Nephron (organoid): ENCODE results near the gene GRM8.

Experiments
- H3K27ac Mint-ChIP-seq, 3 experiments: 2 replicates each; pipeline ENCODE4 v1.8.0; 2020; ENCODE audit warnings: mixed read lengths in 3 of 3, mild to moderate bottlenecking in 2 of 3, moderate library complexity in 1 of 3
- H3K27me3 Mint-ChIP-seq: 2 replicates; pipeline ENCODE4 v1.8.0; 2021; ENCODE audit warnings: low read depth, mild to moderate bottlenecking, moderate library complexity, mixed read lengths
- H3K36me3 Mint-ChIP-seq: 2 replicates; pipeline ENCODE4 v1.8.0; 2020; ENCODE audit warnings: low read depth, mixed read lengths
- H3K4me1 Mint-ChIP-seq: 2 replicates; pipeline ENCODE4 v1.8.0; 2020; ENCODE audit warnings: mixed read lengths
- H3K4me3 Mint-ChIP-seq, 3 experiments: 2 replicates each; pipeline ENCODE4 v1.8.0; 2020; ENCODE audit warnings: mild to moderate bottlenecking in 3 of 3, mixed read lengths in 3 of 3, moderate library complexity in 2 of 3
- H3K9me3 Mint-ChIP-seq: 2 replicates; pipeline ENCODE4 v1.8.0; 2020; ENCODE audit warnings: mixed read lengths
- CTCF ChIP-seq, 3 experiments: fragments of 200-600 bp; sonication (generic); IDR thresholded peaks; one replicate each; pipeline ENCODE4 v1.5.0; 2021; ENCODE audit warnings: antibody characterized with exemption in 3 of 3; ENCODE audit not compliant: unreplicated experiment in 3 of 3

Gene GRM8

GRCh38 chr7:127226685-127227374 is 25.9 kb downstream of the GRM8 start:
- Mint-ChIP-seq H3K27me3 (peaks cover 21% of the 10 kb centered on the region), H3K9me3 (no peaks in the 10 kb centered on the region), H3K4me3 (no peak overlapping the region), H3K4me1 (no peaks in the 10 kb centered on the region), H3K36me3 (no peaks in the 10 kb centered on the region), H3K27ac (no peak overlapping the region)
- TF ChIP-seq CTCF (IDR thresholded peaks at IDR 0.05; ENCODE audit: unreplicated experiment in 3 of 3) = no peak

GRCh38 chr7:127221731-127222130 is 31.0 kb downstream of the GRM8 start:
- Mint-ChIP-seq H3K4me3 (no peak overlapping the region), H3K4me1 (no peaks in the 10 kb centered on the region), H3K27me3 (peaks cover 1% of the 10 kb centered on the region), H3K36me3 (no peaks in the 10 kb centered on the region), H3K9me3 (no peaks in the 10 kb centered on the region), H3K27ac (no peak overlapping the region)
- TF ChIP-seq CTCF (IDR thresholded peaks at IDR 0.05; ENCODE audit: unreplicated experiment in 3 of 3) = no peak

GRCh38 chr7:127214956-127215718 is 37.6 kb downstream of the GRM8 start:
- H3K4me3 Mint-ChIP-seq = no peak overlapping the region
- no peak overlapping the region for H3K27ac Mint-ChIP-seq
- no peak for TF ChIP-seq CTCF (IDR thresholded peaks at IDR 0.05; ENCODE audit: unreplicated experiment in 3 of 3)
- peaks cover 6% of the 10 kb centered on the region for H3K9me3 Mint-ChIP-seq
- H3K4me1 Mint-ChIP-seq = no peaks in the 10 kb centered on the region
- peaks cover 3% of the 10 kb centered on the region for H3K27me3 Mint-ChIP-seq
- H3K36me3 Mint-ChIP-seq = no peaks in the 10 kb centered on the region

GRCh38 chr7:127209886-127210285 is 42.9 kb downstream of the GRM8 start:
- H3K4me3 Mint-ChIP-seq = no peak overlapping the region
- H3K27me3 Mint-ChIP-seq = peaks cover 4% of the 10 kb centered on the region
- H3K36me3 Mint-ChIP-seq = no peaks in the 10 kb centered on the region
- peaks cover 6% of the 10 kb centered on the region for H3K9me3 Mint-ChIP-seq
- no peak overlapping the region for H3K27ac Mint-ChIP-seq
- no peaks in the 10 kb centered on the region for H3K4me1 Mint-ChIP-seq
- TF ChIP-seq CTCF (IDR thresholded peaks at IDR 0.05; ENCODE audit: unreplicated experiment in 3 of 3) = no peak

GRCh38 chr7:127208860-127209259 is 43.9 kb downstream of the GRM8 start:
- H3K9me3 Mint-ChIP-seq = peaks cover 6% of the 10 kb centered on the region
- peaks cover 4% of the 10 kb centered on the region for H3K27me3 Mint-ChIP-seq
- H3K4me3 Mint-ChIP-seq = no peak overlapping the region
- H3K36me3 Mint-ChIP-seq = no peaks in the 10 kb centered on the region
- TF ChIP-seq CTCF (IDR thresholded peaks at IDR 0.05; ENCODE audit: unreplicated experiment in 3 of 3) = no peak
- H3K4me1 Mint-ChIP-seq = no peaks in the 10 kb centered on the region
- H3K27ac Mint-ChIP-seq = no peak overlapping the region
